Breast epithelium (tissue), 4 donors: Measurements from ENCODE around the gene TEX35. TPM values are rescaled to one million over a fixed set of nuclear protein-coding genes. Genes with fewer than 3 reads are reported as not detected.

Source experiments
- DNase-seq, 2 donors: peaks; one replicate each; pipeline ENCODE4 v3.0.0-alpha.2; 2019; ENCODE audit warnings: low spot score in 2 of 2
- H3K27ac ChIP-seq, 2 donors: fragments of 200-600 bp; sonication (generic) in 1 of 2; one replicate each; pipeline ENCODE4 v1.5.1; 2016 to 2019; ENCODE audit warnings: mild to moderate bottlenecking in 1 of 2
- H3K27me3 ChIP-seq, 2 donors: fragments of 200-600 bp; sonication (generic) in 1 of 2; one replicate each; pipeline versions ENCODE4 v1.5.1 to v1.6.0; 2017 to 2019; ENCODE audit warnings: control low read depth in 1 of 2, mild to moderate bottlenecking in 1 of 2
- H3K36me3 ChIP-seq: fragments of 200-600 bp; one replicate; pipeline ENCODE4 v1.5.1; 2019
- H3K4me1 ChIP-seq, 2 donors: fragments of 200-600 bp; sonication (generic); one replicate each; pipeline ENCODE4 v1.5.1; 2016 to 2019; ENCODE audit warnings: control low read depth in 1 of 2
- H3K4me3 ChIP-seq, 3 donors: fragments of 200-600 bp; sonication (generic); 1 replicate in 2 of 3; 2 replicates in 1 of 3; pipeline ENCODE4 v1.5.1; 2016 to 2019; ENCODE audit warnings: mild to moderate bottlenecking in 3 of 3, moderate library complexity in 2 of 3
- H3K9me3 ChIP-seq, 2 donors: fragments of 200-600 bp; sonication (generic) in 1 of 2; one replicate each; pipeline ENCODE4 v1.5.1; 2016 to 2019; ENCODE audit warnings: control low read depth in 1 of 2
- POLR2A ChIP-seq: fragments of 450-650 bp; IDR thresholded peaks from one replicate; pipeline ENCODE4 v1.6.1; 2016; ENCODE audit warnings: antibody characterized with exemption, mild to moderate bottlenecking, moderate library complexity
- POLR2AphosphoS5 ChIP-seq, 3 donors: sonication (generic); formaldehyde crosslinking; IDR thresholded peaks; one replicate each; pipeline ENCODE4 v1.6.1; 2017; ENCODE audit warnings: antibody characterized with exemption in 3 of 3
- intact Hi-C: fragments of 100-400 bp; cut with DNase I; formaldehyde crosslinking; loops from one replicate; pipeline ENCODE4 v1.15.1; 2023; ENCODE audit warnings: low total_unique reads
- total RNA-seq, 3 donors: library from RNA; depleted of rRNA; stranded (reverse); fragments of >200 nt; gene quantifications; one replicate each; pipeline ENCODE4 v1.1.0, GENCODE V29; 2016
- TF ChIP-seq, protein P1 (sequence below), 3 donors: fragments of 450-650 bp; IDR thresholded peaks; one replicate each; pipeline ENCODE4 v1.5.1; 2016 to 2017; ENCODE audit warnings: antibody characterized with exemption in 3 of 3, mild to moderate bottlenecking in 3 of 3, moderate library complexity in 3 of 3

Gene TEX35
- total RNA-seq, 3 donors from 2014 or later, result not detected

DNA sequence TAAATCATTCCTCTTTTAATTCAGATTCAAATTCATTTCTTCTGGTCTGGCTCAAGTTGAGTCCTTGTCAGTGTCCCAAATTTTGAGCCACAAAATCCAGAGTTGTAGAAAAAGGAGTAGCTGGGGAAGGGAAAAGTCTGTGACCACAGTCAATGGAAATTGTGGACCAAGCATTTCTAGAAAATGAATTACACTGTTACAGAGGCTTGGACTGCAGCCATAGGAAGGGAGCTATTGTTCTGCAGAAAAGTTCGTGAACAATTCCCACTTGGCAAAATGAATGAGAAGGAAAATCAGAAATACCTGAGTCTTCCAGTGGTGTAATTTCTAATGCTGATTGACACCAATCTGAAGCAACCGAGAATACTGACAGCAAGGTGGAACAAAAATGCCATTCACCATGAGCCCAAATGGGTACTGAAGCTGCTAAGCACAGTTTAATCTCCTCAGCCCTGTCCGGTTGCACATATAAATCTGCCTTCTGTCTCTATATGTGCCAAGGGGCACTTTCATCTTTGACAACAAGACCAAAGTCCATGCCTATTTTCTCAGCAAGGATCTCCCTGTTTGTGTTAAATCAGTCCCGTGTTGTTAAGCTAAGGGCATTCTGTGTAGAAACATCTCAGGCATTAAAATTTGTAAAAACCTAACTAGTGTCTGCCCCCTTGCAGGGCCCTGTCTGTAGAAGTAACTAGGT is 51.3 kb downstream of the TEX35 start:
- Histone ChIP-seq H3K27ac (no peak overlapping the region), H3K4me1 (no peaks in the 10 kb centered on the region), H3K36me3 (no peaks in the 10 kb centered on the region), H3K9me3 (peaks cover 0 to 5% of the 10 kb centered on the region in 2 donors), H3K27me3 (no peaks in the 10 kb centered on the region), H3K4me3 (no peak overlapping the region)
- no peak for DNase-seq
- intact Hi-C loops, result no loop called here
- no peak for TF ChIP-seq POLR2AphosphoS5 (IDR thresholded peaks at IDR 0.05)
- TF ChIP-seq, protein P1, sequence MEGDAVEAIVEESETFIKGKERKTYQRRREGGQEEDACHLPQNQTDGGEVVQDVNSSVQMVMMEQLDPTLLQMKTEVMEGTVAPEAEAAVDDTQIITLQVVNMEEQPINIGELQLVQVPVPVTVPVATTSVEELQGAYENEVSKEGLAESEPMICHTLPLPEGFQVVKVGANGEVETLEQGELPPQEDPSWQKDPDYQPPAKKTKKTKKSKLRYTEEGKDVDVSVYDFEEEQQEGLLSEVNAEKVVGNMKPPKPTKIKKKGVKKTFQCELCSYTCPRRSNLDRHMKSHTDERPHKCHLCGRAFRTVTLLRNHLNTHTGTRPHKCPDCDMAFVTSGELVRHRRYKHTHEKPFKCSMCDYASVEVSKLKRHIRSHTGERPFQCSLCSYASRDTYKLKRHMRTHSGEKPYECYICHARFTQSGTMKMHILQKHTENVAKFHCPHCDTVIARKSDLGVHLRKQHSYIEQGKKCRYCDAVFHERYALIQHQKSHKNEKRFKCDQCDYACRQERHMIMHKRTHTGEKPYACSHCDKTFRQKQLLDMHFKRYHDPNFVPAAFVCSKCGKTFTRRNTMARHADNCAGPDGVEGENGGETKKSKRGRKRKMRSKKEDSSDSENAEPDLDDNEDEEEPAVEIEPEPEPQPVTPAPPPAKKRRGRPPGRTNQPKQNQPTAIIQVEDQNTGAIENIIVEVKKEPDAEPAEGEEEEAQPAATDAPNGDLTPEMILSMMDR (IDR thresholded peaks at IDR 0.05), result no peak
- TF ChIP-seq POLR2A, result no peak

DNA sequence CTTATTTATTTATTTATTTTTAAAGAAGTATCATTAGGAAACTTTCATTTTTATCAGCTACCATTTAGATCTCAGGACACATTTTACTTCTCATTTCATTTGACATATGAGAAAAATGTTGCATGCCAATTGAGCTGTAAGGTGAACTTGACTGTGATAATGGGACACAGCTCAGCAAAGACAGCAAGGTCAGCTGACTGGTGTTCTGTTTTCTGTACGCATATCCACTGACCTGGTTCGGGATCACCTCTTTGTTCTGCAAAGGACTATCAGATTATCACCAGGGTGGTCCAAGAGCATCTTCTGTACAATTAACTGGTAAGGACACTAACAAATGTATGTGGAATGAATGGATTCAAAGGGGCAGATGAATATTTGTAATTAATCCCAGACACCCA is 51.9 kb downstream of the TEX35 start:
- no peaks in the 10 kb centered on the region for H3K4me1 ChIP-seq
- peaks cover 0 to 5% of the 10 kb centered on the region in 2 donors for H3K9me3 ChIP-seq
- no peak overlapping the region for H3K27ac ChIP-seq
- intact Hi-C loops, result no loop called here
- H3K4me3 ChIP-seq, result no peak overlapping the region
- no peaks in the 10 kb centered on the region for H3K27me3 ChIP-seq
- no peaks in the 10 kb centered on the region for H3K36me3 ChIP-seq
- DNase-seq, result no peak
- TF ChIP-seq POLR2AphosphoS5 (IDR thresholded peaks at IDR 0.05) (no peak), POLR2A (no peak)
- TF ChIP-seq, protein P1 (IDR thresholded peaks at IDR 0.05), result no peak

DNA sequence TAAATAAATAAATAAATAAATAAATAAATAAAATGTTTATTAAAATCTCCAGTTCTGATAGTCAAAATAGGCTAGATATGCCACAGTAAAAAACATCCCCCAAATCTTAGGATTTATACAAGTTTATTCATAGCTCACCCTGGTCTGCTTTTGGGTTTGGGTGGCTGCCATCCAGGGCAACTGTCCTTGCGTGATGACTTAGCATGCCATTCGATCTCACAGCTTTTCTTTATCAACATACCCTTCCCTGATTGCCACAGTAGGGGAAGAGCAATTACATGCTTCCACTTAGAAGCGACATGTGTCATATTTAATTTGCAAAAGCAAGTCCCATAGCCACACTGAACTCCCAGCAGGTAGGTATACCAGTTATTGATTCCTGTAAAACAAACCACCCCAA is 52.7 kb downstream of the TEX35 start:
- Histone ChIP-seq H3K9me3 (peaks cover 0 to 5% of the 10 kb centered on the region in 2 donors), H3K4me1 (no peaks in the 10 kb centered on the region), H3K27me3 (no peaks in the 10 kb centered on the region), H3K4me3 (no peak overlapping the region), H3K36me3 (no peaks in the 10 kb centered on the region), H3K27ac (no peak overlapping the region)
- DNase-seq, result no peak
- TF ChIP-seq POLR2AphosphoS5 (IDR thresholded peaks at IDR 0.05) (no peak), POLR2A (no peak)
- TF ChIP-seq, protein P1 (IDR thresholded peaks at IDR 0.05), result no peak
- intact Hi-C loops, result no loop called here

DNA sequence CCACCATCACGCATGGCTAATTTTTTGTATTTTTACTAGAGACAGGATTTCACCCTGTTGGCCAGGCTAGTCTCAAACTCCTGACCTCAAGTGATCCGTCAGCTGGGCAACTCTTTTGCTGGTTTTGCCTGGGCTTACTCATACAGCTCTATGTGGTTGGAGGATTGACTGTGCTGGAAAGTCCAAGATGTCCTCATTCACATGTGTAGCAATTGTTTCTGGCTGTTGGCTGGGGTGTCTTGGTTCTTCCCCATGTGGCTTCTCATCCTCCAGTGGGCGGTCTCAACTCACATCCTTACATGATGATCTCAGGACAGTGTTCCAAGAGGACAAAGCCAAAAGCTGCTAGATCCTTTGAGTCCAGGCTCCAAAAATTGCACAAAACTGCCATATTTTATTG is 53.3 kb downstream of the TEX35 start:
- Histone ChIP-seq H3K27me3 (no peaks in the 10 kb centered on the region), H3K4me3 (no peak overlapping the region), H3K36me3 (no peaks in the 10 kb centered on the region), H3K27ac (no peak overlapping the region), H3K4me1 (no peaks in the 10 kb centered on the region), H3K9me3 (peaks cover 0 to 5% of the 10 kb centered on the region in 2 donors)
- TF ChIP-seq POLR2A (no peak), POLR2AphosphoS5 (IDR thresholded peaks at IDR 0.05) (no peak)
- TF ChIP-seq, protein P1 (IDR thresholded peaks at IDR 0.05), result no peak
- DNase-seq, result no peak
- intact Hi-C loops, result no loop called here

DNA sequence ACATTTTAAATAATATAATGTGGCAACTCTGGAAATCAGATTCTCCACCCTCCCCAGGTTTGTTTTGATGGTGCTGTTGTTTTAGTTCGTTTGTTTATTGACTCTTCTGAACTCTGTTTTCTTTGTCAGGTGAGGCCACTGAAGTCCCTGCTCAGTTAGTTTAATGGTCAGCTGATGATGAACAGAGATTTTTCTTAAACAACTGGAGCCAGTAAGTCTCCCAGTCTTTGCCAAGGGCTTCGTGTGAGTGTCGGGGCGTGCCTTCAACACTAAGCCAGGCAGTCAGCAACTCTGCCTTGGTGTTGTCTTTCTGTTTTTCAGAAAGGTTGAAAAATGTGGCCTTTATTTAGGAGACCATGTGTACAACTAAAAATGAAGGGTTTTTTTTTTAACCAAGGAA is 58.9 kb downstream of the TEX35 start:
- intact Hi-C loops, result no loop called here

More for the DNA sequence above, 58.9 kb downstream of the TEX35 start:
- Histone ChIP-seq H3K36me3 (no peaks in the 10 kb centered on the region), H3K27me3 (no peaks in the 10 kb centered on the region), H3K9me3 (peaks cover 0 to 5% of the 10 kb centered on the region in 2 donors), H3K27ac (no peak overlapping the region), H3K4me1 (no peaks in the 10 kb centered on the region), H3K4me3 (no peak overlapping the region)
- no peak for TF ChIP-seq POLR2AphosphoS5 (IDR thresholded peaks at IDR 0.05)
- TF ChIP-seq, protein P1 (IDR thresholded peaks at IDR 0.05), result no peak
- no peak for TF ChIP-seq POLR2A
- DNase-seq, result no peak

Other genes with a start within 250 kb of the TEX35 start
- not detected for gene CLEC20A, start 16.1 kb upstream of the TEX35 start, total RNA-seq
- 10 to 100 TPM in 2 of 3 donors, 1 to 10 TPM in 1; 4.8 to 45.2 (median 43.3) TPM for gene RALGPS2, start 212.1 kb downstream of the TEX35 start, total RNA-seq